PFSK-1 (cell line): ENCODE data around the gene ABCC8.

Experiments
- TAF1 ChIP-seq: IDR thresholded peaks from 2 replicates; pipeline ENCODE4 v1.6.1; 2012; ENCODE audit warnings: low read length, control low read depth, borderline replicate concordance; ENCODE audit not compliant: insufficient read depth
- TF ChIP-seq, protein P1 (sequence below), 2 experiments: IDR thresholded peaks; 2 replicates each; pipeline versions ENCODE4 v1.6.1 to v1.8.0; 2011 to 2012; ENCODE audit warnings: low read depth in 2 of 2, low read length in 2 of 2, control low read depth in 1 of 2, inconsistent platforms in 1 of 2, mild to moderate bottlenecking in 1 of 2, moderate library complexity in 1 of 2; ENCODE audit not compliant: insufficient read depth in 1 of 2

DNA sequence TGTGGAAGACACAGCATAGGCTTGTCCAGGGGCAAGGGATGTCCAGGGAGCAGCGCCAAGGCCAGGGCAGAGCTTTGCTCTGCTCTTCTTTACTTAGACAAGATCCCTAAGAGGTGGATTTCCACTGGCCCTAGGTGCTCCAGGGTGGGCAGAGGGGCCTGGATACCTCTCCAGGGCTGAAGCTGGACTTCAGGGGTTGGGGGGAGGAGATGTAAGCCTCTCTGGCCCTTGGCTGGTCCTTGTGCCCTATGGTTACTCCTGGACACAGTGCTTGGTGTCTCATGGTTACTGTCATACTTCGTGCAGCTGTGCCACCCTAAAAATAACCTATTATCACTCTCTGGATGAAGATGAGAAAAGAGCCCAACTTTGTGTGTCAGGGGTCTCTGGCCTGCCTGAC is 75.3 kb downstream of the ABCC8 start:
- TF ChIP-seq, protein P1, sequence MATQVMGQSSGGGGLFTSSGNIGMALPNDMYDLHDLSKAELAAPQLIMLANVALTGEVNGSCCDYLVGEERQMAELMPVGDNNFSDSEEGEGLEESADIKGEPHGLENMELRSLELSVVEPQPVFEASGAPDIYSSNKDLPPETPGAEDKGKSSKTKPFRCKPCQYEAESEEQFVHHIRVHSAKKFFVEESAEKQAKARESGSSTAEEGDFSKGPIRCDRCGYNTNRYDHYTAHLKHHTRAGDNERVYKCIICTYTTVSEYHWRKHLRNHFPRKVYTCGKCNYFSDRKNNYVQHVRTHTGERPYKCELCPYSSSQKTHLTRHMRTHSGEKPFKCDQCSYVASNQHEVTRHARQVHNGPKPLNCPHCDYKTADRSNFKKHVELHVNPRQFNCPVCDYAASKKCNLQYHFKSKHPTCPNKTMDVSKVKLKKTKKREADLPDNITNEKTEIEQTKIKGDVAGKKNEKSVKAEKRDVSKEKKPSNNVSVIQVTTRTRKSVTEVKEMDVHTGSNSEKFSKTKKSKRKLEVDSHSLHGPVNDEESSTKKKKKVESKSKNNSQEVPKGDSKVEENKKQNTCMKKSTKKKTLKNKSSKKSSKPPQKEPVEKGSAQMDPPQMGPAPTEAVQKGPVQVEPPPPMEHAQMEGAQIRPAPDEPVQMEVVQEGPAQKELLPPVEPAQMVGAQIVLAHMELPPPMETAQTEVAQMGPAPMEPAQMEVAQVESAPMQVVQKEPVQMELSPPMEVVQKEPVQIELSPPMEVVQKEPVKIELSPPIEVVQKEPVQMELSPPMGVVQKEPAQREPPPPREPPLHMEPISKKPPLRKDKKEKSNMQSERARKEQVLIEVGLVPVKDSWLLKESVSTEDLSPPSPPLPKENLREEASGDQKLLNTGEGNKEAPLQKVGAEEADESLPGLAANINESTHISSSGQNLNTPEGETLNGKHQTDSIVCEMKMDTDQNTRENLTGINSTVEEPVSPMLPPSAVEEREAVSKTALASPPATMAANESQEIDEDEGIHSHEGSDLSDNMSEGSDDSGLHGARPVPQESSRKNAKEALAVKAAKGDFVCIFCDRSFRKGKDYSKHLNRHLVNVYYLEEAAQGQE (IDR thresholded peaks at IDR 0.05; ENCODE audit: insufficient read depth in 1 of 2, low read depth in 2 of 2, low read length in 2 of 2), result no peak
- TF ChIP-seq TAF1, result no peak
